DOHH2 (cell line): Measurements from ENCODE around the gene GATC.

Source experiments
- H3F3A ChIP-seq: fragments of 200-600 bp; sonication (generic), shearing (Covaris generic); 2 replicates; pipeline ENCODE4 v1.6.0; 2016; ENCODE audit warnings: antibody characterized with exemption, mild to moderate bottlenecking; ENCODE audit not compliant: control insufficient read depth, insufficient read depth
- H3K27ac ChIP-seq: fragments of 200-600 bp; sonication (generic); 2 replicates; pipeline ENCODE4 v1.5.1; 2014; ENCODE audit warnings: low read depth, mild to moderate bottlenecking, low read length, moderate library complexity
- H3K27me3 ChIP-seq: fragments of 200-600 bp; sonication (generic); 2 replicates; pipeline ENCODE4 v1.6.1; 2014; ENCODE audit warnings: mild to moderate bottlenecking, low read length, mixed read lengths; ENCODE audit not compliant: control insufficient read depth
- H3K36me3 ChIP-seq: fragments of 200-600 bp; sonication (generic); 2 replicates; pipeline ENCODE4 v1.6.1; 2014; ENCODE audit warnings: mild to moderate bottlenecking, low read length, moderate library complexity, mixed read lengths; ENCODE audit not compliant: control insufficient read depth
- H3K4me1 ChIP-seq: fragments of 200-600 bp; sonication (generic); 2 replicates; pipeline ENCODE4 v1.6.1; 2014; ENCODE audit warnings: mild to moderate bottlenecking, low read length, mixed read lengths; ENCODE audit not compliant: control insufficient read depth
- H3K4me2 ChIP-seq: fragments of 200-600 bp; sonication (generic); 2 replicates; pipeline ENCODE4 v1.6.0; 2014; ENCODE audit warnings: mild to moderate bottlenecking, low read length, moderate library complexity
- H3K4me3 ChIP-seq: fragments of 200-600 bp; sonication (generic); 2 replicates; pipeline ENCODE4 v1.5.1; 2014; ENCODE audit warnings: mild to moderate bottlenecking, low read length, mixed read lengths
- H3K79me2 ChIP-seq: fragments of 200-600 bp; sonication (generic); 2 replicates; pipeline ENCODE4 v1.6.1; 2014; ENCODE audit warnings: mild to moderate bottlenecking, low read length, mixed read lengths; ENCODE audit not compliant: control insufficient read depth
- H3K9me2 ChIP-seq: fragments of 200-600 bp; sonication (generic); replicated peaks from 2 replicates; pipeline ENCODE4 v1.6.1; 2014; ENCODE audit warnings: mild to moderate bottlenecking, low read length, mixed read lengths; ENCODE audit not compliant: control insufficient read depth
- H3K9me3 ChIP-seq: fragments of 200-600 bp; sonication (generic); 2 replicates; pipeline ENCODE4 v1.6.1; 2014; ENCODE audit warnings: antibody characterized with exemption, low read length, mixed read lengths; ENCODE audit not compliant: control insufficient read depth, insufficient read depth
- H4K20me1 ChIP-seq: fragments of 200-600 bp; sonication (generic); 2 replicates; pipeline ENCODE4 v1.6.0; 2014; ENCODE audit warnings: low read depth, mild to moderate bottlenecking, antibody characterized with exemption, low read length, moderate library complexity; ENCODE audit not compliant: control insufficient read depth, insufficient read depth
- CTCF ChIP-seq: fragments of 200-600 bp; sonication (generic); IDR thresholded peaks from one replicate; pipeline ENCODE4 v1.5.1; 2014; ENCODE audit warnings: antibody characterized with exemption, mild to moderate bottlenecking, low read depth, low read length; ENCODE audit not compliant: poor library complexity, severe bottlenecking
- EZH2phosphoT487 ChIP-seq: fragments of 200-600 bp; sonication (generic); IDR thresholded peaks from 2 replicates; pipeline ENCODE4 v1.6.1; 2017; ENCODE audit warnings: borderline replicate concordance, mild to moderate bottlenecking, antibody characterized with exemption, low read length, moderate library complexity, mixed read lengths

The GATC gene

GRCh38 chr12:120496413-120497340, 50.4 kb downstream of the GATC start:
- Histone ChIP-seq H4K20me1 (peaks cover 11% of the 10 kb centered on the region), H3K27me3 (no peaks in the 10 kb centered on the region), H3K27ac (peak overlapping the region; percentile 83), H3K4me3 (peak overlapping the region; percentile 97), H3K36me3 (peaks cover 50% of the 10 kb centered on the region), H3K4me2 (peak overlapping the region; percentile 99), H3K9me3 (no peaks in the 10 kb centered on the region), H3K4me1 (peaks cover 20% of the 10 kb centered on the region), H3F3A (peaks cover 44% of the 10 kb centered on the region), H3K9me2 (no peaks in the 10 kb centered on the region), H3K79me2 (peaks cover 34% of the 10 kb centered on the region)
- TF ChIP-seq CTCF, result peak; percentile 48
- TF ChIP-seq EZH2phosphoT487, result no peak

GRCh38 chr12:120497524-120498150, 51.4 kb downstream of the GATC start:
- Histone ChIP-seq H3K4me3 (peak overlapping the region; percentile 97), H3F3A (peaks cover 42% of the 10 kb centered on the region), H3K9me3 (no peaks in the 10 kb centered on the region), H3K4me2 (peak overlapping the region; percentile 99), H3K4me1 (peaks cover 20% of the 10 kb centered on the region), H3K27me3 (no peaks in the 10 kb centered on the region), H3K36me3 (peaks cover 47% of the 10 kb centered on the region), H3K9me2 (no peaks in the 10 kb centered on the region), H3K79me2 (peaks cover 34% of the 10 kb centered on the region), H3K27ac (peak overlapping the region; percentile 83), H4K20me1 (peaks cover 11% of the 10 kb centered on the region)
- TF ChIP-seq CTCF (no peak), EZH2phosphoT487 (no peak)

DNA sequence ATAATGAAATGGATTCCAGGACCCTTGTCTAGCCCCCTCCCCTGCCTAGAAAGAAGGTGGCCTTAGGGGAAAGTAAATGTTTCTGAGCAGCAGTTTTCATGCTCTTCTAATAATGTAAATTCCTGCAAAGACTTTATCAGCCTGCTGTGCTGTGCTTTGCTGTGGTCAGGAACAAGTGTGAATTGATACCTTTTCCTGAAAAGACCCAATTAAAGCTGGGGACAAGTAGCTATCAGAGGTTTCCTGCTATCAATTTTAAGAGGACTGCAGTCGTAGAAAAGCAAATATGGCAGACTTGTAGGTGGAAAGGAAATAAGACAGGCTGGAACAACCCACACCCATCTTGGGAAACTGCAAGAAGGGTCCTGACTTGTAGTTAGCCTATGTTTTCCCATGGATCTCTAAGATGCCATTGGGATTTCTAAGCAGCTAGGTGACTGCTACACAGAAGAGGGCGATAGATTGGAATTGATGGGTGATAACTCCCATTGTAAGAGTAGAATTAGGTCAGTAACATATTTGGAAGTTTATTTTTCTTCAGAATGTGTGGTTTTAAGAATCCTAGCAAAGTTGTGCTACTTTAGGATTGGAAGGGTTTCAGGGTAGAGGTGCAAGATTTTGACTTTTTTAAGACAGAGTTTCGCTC, 52.7 kb downstream of the GATC start:
- peaks cover 44% of the 10 kb centered on the region for H3F3A ChIP-seq
- no peaks in the 10 kb centered on the region for H3K27me3 ChIP-seq
- peaks cover 11% of the 10 kb centered on the region for H4K20me1 ChIP-seq
- H3K4me1 ChIP-seq, result peaks cover 20% of the 10 kb centered on the region
- H3K4me3 ChIP-seq, result no peak overlapping the region
- no peaks in the 10 kb centered on the region for H3K9me3 ChIP-seq
- H3K79me2 ChIP-seq, result peaks cover 34% of the 10 kb centered on the region
- TF ChIP-seq CTCF (no peak), EZH2phosphoT487 (no peak)
- H3K9me2 ChIP-seq, result no peaks in the 10 kb centered on the region
- H3K4me2 ChIP-seq, result no peak overlapping the region
- peaks cover 56% of the 10 kb centered on the region for H3K36me3 ChIP-seq
- H3K27ac ChIP-seq, result no peak overlapping the region
